Cardiac muscle cell (in vitro differentiated cells and primary cell): ENCODE measurements around the gene OR13C9. TPM values are rescaled to one million over a fixed set of nuclear protein-coding genes. Genes with fewer than 3 reads are reported as not detected.
A peak's percentile ranks its signal among the peaks of the same experiment; 100 is the strongest.

Experiments
- DNase-seq, 2 donors: peaks; one replicate each; pipeline versions ENCODE4 v3.0.0 to v3.0.0-alpha.2; 2010 to 2017; ENCODE audit warnings: low read depth in 1 of 2, low spot score in 1 of 2
- H3K27ac ChIP-seq: fragments of 200-600 bp; sonication (generic); 2 replicates; pipeline ENCODE4 v1.5.1; 2016
- H3K27me3 ChIP-seq: fragments of 200-600 bp; sonication (generic); 2 replicates; pipeline ENCODE4 v1.6.0; 2016; ENCODE audit warnings: control low read depth
- H3K36me3 ChIP-seq: fragments of 200-600 bp; sonication (generic); 2 replicates; pipeline ENCODE4 v1.5.1; 2016; ENCODE audit warnings: control low read depth
- H3K4me1 ChIP-seq: fragments of 200-600 bp; sonication (generic); 2 replicates; pipeline ENCODE4 v1.8.1; 2017; ENCODE audit warnings: low read depth, mild to moderate bottlenecking, mixed run types
- H3K4me3 ChIP-seq: fragments of 200-600 bp; sonication (generic); 2 replicates; pipeline ENCODE4 v1.5.1; 2016; ENCODE audit warnings: mild to moderate bottlenecking
- H3K9me3 ChIP-seq: fragments of 200-600 bp; sonication (generic); 2 replicates; pipeline ENCODE4 v1.5.1; 2017; ENCODE audit warnings: low read depth, mild to moderate bottlenecking, control low read depth
- CTCF ChIP-seq: IDR thresholded peaks from 2 replicates; pipeline ENCODE4 v1.5.1; 2012; ENCODE audit warnings: low read depth, mild to moderate bottlenecking, low read length
- polyA plus RNA-seq: library from polyadenylated mRNA; unstranded; fragments of >200 nt; fragmentation: Nextera tagmentation; extraction: Ambion mirVana; gene quantifications from 2 replicates; pipeline ENCODE4 v1.2.1, GENCODE V29; 2016
- total RNA-seq: library from RNA; depleted of rRNA; stranded (reverse); fragments of >200 nt; gene quantifications from 2 replicates; pipeline ENCODE4 v1.2.3, GENCODE V29; 2016

The OR13C9 gene
- total and polyA plus RNA-seq, 2 experiments from 2014 or later: 0.57 to 1.4 TPM

- Histone ChIP-seq H3K4me1 (no peaks in the 10 kb centered on the region), H3K4me3 (no peak overlapping the region), H3K27ac (no peak overlapping the region), H3K27me3 (no peaks in the 10 kb centered on the region), H3K36me3 (no peaks in the 10 kb centered on the region), H3K9me3 (no peaks in the 10 kb centered on the region)
- no peak for TF ChIP-seq CTCF
- DNase-seq: no peak
Measured at GRCh38 chr9:104589626-104590025, 28.4 kb downstream of the OR13C9 start.

DNA sequence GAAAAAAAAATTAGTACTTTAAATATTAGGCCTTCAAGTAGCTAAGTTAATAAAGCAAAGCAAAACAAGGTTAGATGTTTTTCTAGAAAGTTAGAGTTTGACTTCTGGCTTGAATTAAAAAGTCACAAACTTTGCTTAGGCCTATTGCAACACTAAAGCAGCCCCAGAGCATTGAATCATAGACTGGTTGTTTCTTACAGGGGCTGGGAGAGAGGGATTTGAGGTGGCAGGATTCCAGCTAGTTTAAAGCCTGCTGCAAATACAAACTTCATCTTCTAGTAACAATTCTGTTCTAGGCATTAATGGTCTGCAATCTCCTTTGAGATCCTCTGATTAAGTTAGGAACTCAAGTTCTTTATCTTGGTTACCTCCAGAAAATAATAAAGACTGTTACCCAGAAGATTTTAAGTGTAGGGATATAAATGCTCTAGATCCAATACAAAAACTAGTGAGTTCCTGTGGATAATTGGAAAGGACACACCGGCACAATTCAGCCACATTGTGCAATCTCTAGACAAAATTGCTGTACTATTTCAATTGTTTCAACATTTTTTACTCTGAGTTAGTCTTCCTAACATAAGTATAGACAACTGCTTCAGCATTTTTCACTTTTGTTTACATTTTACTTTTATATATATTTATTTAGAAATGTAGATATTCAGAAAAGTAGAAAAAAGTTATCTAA, 31.4 kb downstream of the OR13C9 start:
- Histone ChIP-seq H3K9me3 (no peaks in the 10 kb centered on the region), H3K27ac (no peak overlapping the region), H3K36me3 (no peaks in the 10 kb centered on the region), H3K27me3 (no peaks in the 10 kb centered on the region), H3K4me1 (no peaks in the 10 kb centered on the region), H3K4me3 (no peak overlapping the region)
- DNase-seq: peak in 1 of 2 donors; percentile 16
- no peak for TF ChIP-seq CTCF

GRCh38 chr9:104580562-104580961, 37.4 kb downstream of the OR13C9 start:
- no peaks in the 10 kb centered on the region for H3K9me3 ChIP-seq
- TF ChIP-seq CTCF: no peak
- DNase-seq: no peak
- no peak overlapping the region for H3K27ac ChIP-seq
- no peaks in the 10 kb centered on the region for H3K4me1 ChIP-seq
- no peaks in the 10 kb centered on the region for H3K27me3 ChIP-seq
- H3K36me3 ChIP-seq: no peaks in the 10 kb centered on the region
- H3K4me3 ChIP-seq: no peak overlapping the region

- Histone ChIP-seq H3K4me3 (no peak overlapping the region), H3K36me3 (no peaks in the 10 kb centered on the region), H3K27me3 (no peaks in the 10 kb centered on the region), H3K4me1 (no peaks in the 10 kb centered on the region), H3K27ac (no peak overlapping the region), H3K9me3 (no peaks in the 10 kb centered on the region)
- DNase-seq: no peak
- TF ChIP-seq CTCF: no peak
Measured at GRCh38 chr9:104577263-104577662, 40.7 kb downstream of the OR13C9 start.

- Histone ChIP-seq H3K36me3 (no peaks in the 10 kb centered on the region), H3K4me3 (no peak overlapping the region), H3K27me3 (no peaks in the 10 kb centered on the region), H3K27ac (no peak overlapping the region), H3K9me3 (no peaks in the 10 kb centered on the region), H3K4me1 (no peaks in the 10 kb centered on the region)
- no peak for TF ChIP-seq CTCF
- no peak for DNase-seq
Measured at GRCh38 chr9:104575456-104575855, 42.5 kb downstream of the OR13C9 start.
